HG02981 (cell line): ENCODE data around the gene OTX1.

ENCODE experiments used
- ATAC-seq: cut with Tn5 transposase; IDR thresholded peaks from one replicate; pipeline ENCODE4 v1.9.1; 2021; ENCODE audit warnings: mild to moderate bottlenecking, moderate library complexity; ENCODE audit not compliant: unreplicated experiment

The OTX1 gene

GRCh38 chr2:63046961-63047320, 3.7 kb upstream of the OTX1 start:
- no peak for ATAC-seq

- peak; percentile 23 for ATAC-seq
Observed at GRCh38 chr2:63047321-63048279, 3.0 kb upstream of the OTX1 start.

GRCh38 chr2:63048367-63049171, 2.1 kb upstream of the OTX1 start:
- no peak for ATAC-seq

- ATAC-seq = no peak
Observed at GRCh38 chr2:63049211-63049969, 1.2 kb upstream of the OTX1 start.

GRCh38 chr2:63049970-63050333, 678 bp upstream of the OTX1 start:
- no peak for ATAC-seq

GRCh38 chr2:63051042-63051794, 588 bp downstream of the OTX1 start:
- ATAC-seq = no peak

- no peak for ATAC-seq
Observed at GRCh38 chr2:63051795-63052333, 1.2 kb downstream of the OTX1 start.

GRCh38 chr2:63052411-63053080, 1.9 kb downstream of the OTX1 start:
- ATAC-seq = no peak

GRCh38 chr2:63053081-63053888, 2.7 kb downstream of the OTX1 start:
- ATAC-seq = no peak

- no peak for ATAC-seq
Observed at GRCh38 chr2:63053889-63054602, 3.4 kb downstream of the OTX1 start.

GRCh38 chr2:63054841-63055225, 4.2 kb downstream of the OTX1 start:
- no peak for ATAC-seq

GRCh38 chr2:63055226-63056106, 4.8 kb downstream of the OTX1 start:
- ATAC-seq = no peak

- ATAC-seq = peak; percentile 30
Observed at GRCh38 chr2:63056107-63057050, 5.7 kb downstream of the OTX1 start.

- ATAC-seq = no peak
Observed at GRCh38 chr2:63057249-63058143, 6.9 kb downstream of the OTX1 start.
